ENCODE measurements around the gene FBXO40. TPM values are rescaled to one million over a fixed set of nuclear protein-coding genes. Genes with fewer than 3 reads are reported as not detected.
"Not testable (repeated sequence)": the region's sequence is repeated elsewhere in the genome, so short reads cannot be mapped to it uniquely, and the experiment has no call there.

The FBXO40 gene
- total RNA-seq, 1 donor from 2014 or later, result not detected

DNA sequence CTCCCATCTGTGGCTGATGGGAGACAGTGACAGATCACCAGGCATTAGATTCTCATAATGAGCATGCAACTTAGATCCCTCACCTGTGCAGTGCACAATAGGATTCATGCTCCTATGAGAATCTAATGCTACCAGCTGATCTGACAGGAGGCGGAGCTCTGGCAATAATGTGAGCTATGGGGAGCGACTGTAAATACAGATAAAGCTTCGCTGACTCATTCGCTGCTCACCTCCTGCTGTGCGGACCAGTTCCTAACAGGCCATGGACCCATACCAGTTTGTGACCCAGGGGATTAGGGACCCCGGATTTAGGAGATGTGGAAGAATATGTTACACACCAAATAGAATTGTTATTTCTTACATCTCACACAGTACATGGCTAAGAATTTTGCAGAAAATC is 18.7 kb upstream of the FBXO40 start:
- H3K27ac Mint-ChIP-seq (ENCODE audit: unreplicated experiment), result no peak overlapping the region
- TF ChIP-seq, protein P1, sequence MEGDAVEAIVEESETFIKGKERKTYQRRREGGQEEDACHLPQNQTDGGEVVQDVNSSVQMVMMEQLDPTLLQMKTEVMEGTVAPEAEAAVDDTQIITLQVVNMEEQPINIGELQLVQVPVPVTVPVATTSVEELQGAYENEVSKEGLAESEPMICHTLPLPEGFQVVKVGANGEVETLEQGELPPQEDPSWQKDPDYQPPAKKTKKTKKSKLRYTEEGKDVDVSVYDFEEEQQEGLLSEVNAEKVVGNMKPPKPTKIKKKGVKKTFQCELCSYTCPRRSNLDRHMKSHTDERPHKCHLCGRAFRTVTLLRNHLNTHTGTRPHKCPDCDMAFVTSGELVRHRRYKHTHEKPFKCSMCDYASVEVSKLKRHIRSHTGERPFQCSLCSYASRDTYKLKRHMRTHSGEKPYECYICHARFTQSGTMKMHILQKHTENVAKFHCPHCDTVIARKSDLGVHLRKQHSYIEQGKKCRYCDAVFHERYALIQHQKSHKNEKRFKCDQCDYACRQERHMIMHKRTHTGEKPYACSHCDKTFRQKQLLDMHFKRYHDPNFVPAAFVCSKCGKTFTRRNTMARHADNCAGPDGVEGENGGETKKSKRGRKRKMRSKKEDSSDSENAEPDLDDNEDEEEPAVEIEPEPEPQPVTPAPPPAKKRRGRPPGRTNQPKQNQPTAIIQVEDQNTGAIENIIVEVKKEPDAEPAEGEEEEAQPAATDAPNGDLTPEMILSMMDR (conservative IDR thresholded peaks at IDR 0.05), result no peak
- DNase-seq (ENCODE audit: low read depth, low spot score), result no peak
- no peak overlapping the region for H3K4me3 Mint-ChIP-seq
- H3K36me3 Mint-ChIP-seq (ENCODE audit: low read depth), result no peaks in the 10 kb centered on the region
- H3K27me3 Mint-ChIP-seq (ENCODE audit: low read depth), result no peaks in the 10 kb centered on the region
- H3K9me3 Mint-ChIP-seq, result no peaks in the 10 kb centered on the region
- H3K4me1 Mint-ChIP-seq, result no peaks in the 10 kb centered on the region

DNA sequence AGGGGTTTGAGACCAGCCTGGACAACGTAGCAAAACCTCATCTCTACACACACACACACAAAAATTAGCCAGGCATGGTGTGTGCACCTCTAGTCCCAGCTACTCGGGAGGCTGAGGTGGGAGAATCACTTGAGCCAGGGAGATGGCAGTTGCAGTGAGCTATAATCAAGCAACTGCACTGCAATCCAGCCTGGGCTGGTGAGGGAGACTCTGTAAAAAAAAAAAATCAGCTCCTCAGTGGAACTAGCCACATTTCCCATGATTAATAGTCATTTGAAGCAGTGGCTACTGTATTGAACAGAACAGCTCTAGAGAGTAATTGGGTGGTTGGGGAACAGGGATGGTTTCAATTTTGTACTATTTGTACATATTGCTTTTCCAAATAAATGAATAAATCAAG is 11.5 kb upstream of the FBXO40 start:
- no peak for DNase-seq (ENCODE audit: low read depth, low spot score)
- H3K9me3 Mint-ChIP-seq, result no peaks in the 10 kb centered on the region
- TF ChIP-seq, protein P1 (conservative IDR thresholded peaks at IDR 0.05), result no peak
- H3K4me1 Mint-ChIP-seq, result no peaks in the 10 kb centered on the region
- no peaks in the 10 kb centered on the region for H3K36me3 Mint-ChIP-seq (ENCODE audit: low read depth)
- H3K4me3 Mint-ChIP-seq, result no peak overlapping the region
- peaks cover 14% of the 10 kb centered on the region for H3K27me3 Mint-ChIP-seq (ENCODE audit: low read depth)
- no peak overlapping the region for H3K27ac Mint-ChIP-seq (ENCODE audit: unreplicated experiment)

DNA sequence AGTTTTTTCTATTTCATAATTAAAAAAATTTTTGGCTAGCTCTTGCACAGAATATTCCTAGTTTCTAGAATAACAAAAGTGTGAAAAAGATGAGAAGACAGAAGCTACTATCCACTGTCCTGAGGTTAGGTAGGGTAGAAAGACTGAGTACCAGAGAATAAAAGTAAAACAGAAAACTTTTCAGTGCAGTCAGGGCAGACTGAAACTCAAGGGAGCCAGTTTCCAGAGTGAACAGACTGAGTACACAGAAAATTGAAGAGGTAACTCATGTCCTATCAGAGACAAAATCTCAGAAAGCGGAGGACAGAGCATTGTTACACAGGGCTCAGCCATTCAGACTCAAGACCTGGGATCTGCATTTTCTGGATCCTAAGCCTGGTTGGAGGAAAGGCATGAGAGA is 8.8 kb upstream of the FBXO40 start:
- TF ChIP-seq, protein P1 (conservative IDR thresholded peaks at IDR 0.05), result no peak
- DNase-seq (ENCODE audit: low read depth, low spot score), result no peak
- Mint-ChIP-seq H3K4me1 (no peaks in the 10 kb centered on the region), H3K27ac (ENCODE audit: unreplicated experiment) (no peak overlapping the region), H3K4me3 (no peak overlapping the region), H3K36me3 (ENCODE audit: low read depth) (no peaks in the 10 kb centered on the region), H3K27me3 (ENCODE audit: low read depth) (peaks cover 14% of the 10 kb centered on the region), H3K9me3 (no peaks in the 10 kb centered on the region)

DNA sequence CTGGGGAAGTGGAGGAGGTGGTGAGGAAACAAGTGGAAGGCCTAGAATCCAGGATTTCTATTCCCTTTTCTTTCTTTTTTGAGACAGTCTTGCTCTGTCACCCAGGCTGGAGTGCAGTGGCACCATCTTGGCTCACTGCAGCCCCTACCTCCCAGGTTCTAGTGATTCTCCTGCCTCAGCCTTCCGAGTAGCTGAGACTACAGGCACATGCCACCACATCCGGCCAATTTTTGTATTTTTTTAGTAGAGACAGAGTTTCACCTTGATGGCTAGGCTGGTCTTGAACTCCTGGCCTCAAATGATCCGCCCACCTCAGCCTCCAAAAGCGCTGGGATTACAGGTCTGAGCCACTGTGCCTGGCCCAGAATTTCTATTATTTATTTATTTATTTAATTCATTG is 627 bp downstream of the FBXO40 start:
- H3K27me3 Mint-ChIP-seq (ENCODE audit: low read depth), result peaks cover 23% of the 10 kb centered on the region
- H3K4me1 Mint-ChIP-seq; H3K4me3 Mint-ChIP-seq; H3K27ac Mint-ChIP-seq (ENCODE audit: unreplicated experiment); H3K36me3 Mint-ChIP-seq (ENCODE audit: low read depth); H3K9me3 Mint-ChIP-seq; DNase-seq (ENCODE audit: low read depth, low spot score): not testable (repeated sequence)

DNA sequence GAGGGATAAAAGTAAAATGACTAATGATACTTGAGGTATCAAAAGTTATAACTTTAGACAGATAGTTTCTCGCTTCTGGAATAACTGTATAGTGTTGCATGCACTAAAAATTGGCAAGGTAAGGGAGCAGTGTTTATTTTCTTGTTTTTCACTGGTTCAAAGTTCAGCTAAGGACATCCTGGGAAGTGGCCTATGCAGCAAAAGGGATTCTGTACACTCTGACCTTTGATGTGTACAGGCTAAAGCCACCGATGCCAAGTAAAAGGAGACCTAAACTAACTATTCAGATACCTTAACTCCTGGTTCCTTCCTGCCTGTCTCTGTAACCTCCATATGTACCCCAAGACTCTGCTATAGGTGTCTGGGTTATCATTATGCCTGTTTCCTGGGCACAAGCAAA is 1.7 kb downstream of the FBXO40 start:
- no peaks in the 10 kb centered on the region for H3K9me3 Mint-ChIP-seq
- H3K27me3 Mint-ChIP-seq (ENCODE audit: low read depth), result peaks cover 23% of the 10 kb centered on the region
- H3K4me1 Mint-ChIP-seq, result no peaks in the 10 kb centered on the region
- no peaks in the 10 kb centered on the region for H3K36me3 Mint-ChIP-seq (ENCODE audit: low read depth)
- TF ChIP-seq, protein P1 (conservative IDR thresholded peaks at IDR 0.05), result no peak
- H3K4me3 Mint-ChIP-seq, result no peak overlapping the region
- no peak for DNase-seq (ENCODE audit: low read depth, low spot score)
- H3K27ac Mint-ChIP-seq (ENCODE audit: unreplicated experiment), result no peak overlapping the region

DNA sequence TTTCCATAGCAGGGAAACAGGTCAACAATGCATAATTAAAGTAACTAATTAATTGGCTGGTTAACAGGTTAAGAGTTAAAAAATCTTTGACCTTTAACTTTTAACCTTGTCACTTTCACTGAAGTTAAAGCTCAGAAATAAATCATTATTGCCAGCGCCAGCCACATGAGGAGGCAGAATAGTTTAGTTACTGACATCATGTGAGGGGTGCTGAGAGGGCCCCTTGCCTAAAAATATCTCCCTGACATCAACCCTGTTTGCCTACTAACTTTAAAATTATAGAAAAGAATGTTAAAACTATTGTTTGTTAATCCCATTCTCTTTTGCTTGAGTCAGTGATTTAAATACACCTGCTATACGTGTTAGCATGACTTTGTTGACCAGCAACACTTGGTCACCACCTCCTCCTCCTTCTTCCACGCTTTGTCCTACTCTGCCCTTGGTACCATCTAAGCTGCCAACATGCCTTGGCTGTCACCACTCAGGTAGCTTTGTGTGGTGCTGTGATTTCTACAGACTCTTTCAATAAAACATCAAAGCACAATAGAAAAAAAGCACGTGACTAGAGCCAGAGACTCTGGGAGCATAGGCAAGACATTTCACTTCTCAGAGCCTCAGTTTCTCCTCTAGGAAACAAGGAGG is 2.7 kb downstream of the FBXO40 start:
- Mint-ChIP-seq H3K9me3 (no peaks in the 10 kb centered on the region), H3K4me1 (no peaks in the 10 kb centered on the region)

More for the DNA sequence above, 2.7 kb downstream of the FBXO40 start:
- DNase-seq (ENCODE audit: low read depth, low spot score), result no peak
- H3K4me3 Mint-ChIP-seq, result no peak overlapping the region
- TF ChIP-seq, protein P1 (conservative IDR thresholded peaks at IDR 0.05), result no peak
- peaks cover 23% of the 10 kb centered on the region for H3K27me3 Mint-ChIP-seq (ENCODE audit: low read depth)
- H3K36me3 Mint-ChIP-seq (ENCODE audit: low read depth), result no peaks in the 10 kb centered on the region
- no peak overlapping the region for H3K27ac Mint-ChIP-seq (ENCODE audit: unreplicated experiment)
